Stimulated activated CD4-positive, alpha-beta T cell treated with anti-CD3 and anti-CD28 coated beads, Interleukin-4, amount 100 ng/mL, for 4 hours (primary cell): ENCODE data around the gene ZNF48.
"Not testable (repeated sequence)": the region's sequence is repeated elsewhere in the genome, so short reads cannot be mapped to it uniquely, and the experiment has no call there.

Experiments
- DNase-seq, 2 experiments: peaks; one replicate each; pipeline ENCODE4 v3.0.0-alpha.2; 2020

The ZNF48 gene

GRCh38 chr16:30378236-30379157 is 16.7 kb upstream of the ZNF48 start:
- DNase-seq = peak; percentile 98 to 99

- no peak for DNase-seq
Measured at GRCh38 chr16:30379158-30379783, 15.9 kb upstream of the ZNF48 start.

- no peak for DNase-seq
Measured at GRCh38 chr16:30380072-30380802, 15.0 kb upstream of the ZNF48 start.

- DNase-seq = no peak
Measured at GRCh38 chr16:30380803-30381208, 14.4 kb upstream of the ZNF48 start.

- peak in 1 of 2 experiments; percentile 33 for DNase-seq
Measured at GRCh38 chr16:30381291-30382041, 13.8 kb upstream of the ZNF48 start.

- peak; percentile 66 to 71 for DNase-seq
Measured at GRCh38 chr16:30382111-30382881, 12.9 kb upstream of the ZNF48 start, which contains the start of gene SEPTIN1. Gene SEPTIN1 (minus strand): TSS chr16:30382561. CDS start chr16:30382542, 19 bp downstream.

GRCh38 chr16:30383521-30383920 is 11.7 kb upstream of the ZNF48 start:
- no peak for DNase-seq

- DNase-seq = no peak
Measured at GRCh38 chr16:30394592-30395154, 547 bp upstream of the ZNF48 start.

- DNase-seq = no peak
Measured at GRCh38 chr16:30395992-30396585, 869 bp downstream of the ZNF48 start.

- not testable (repeated sequence) for DNase-seq
Measured at GRCh38 chr16:30396627-30397026, 1.4 kb downstream of the ZNF48 start.

GRCh38 chr16:30397056-30397455 is 1.8 kb downstream of the ZNF48 start:
- DNase-seq = no peak

- DNase-seq = no peak
Measured at GRCh38 chr16:30397776-30398660, 2.8 kb downstream of the ZNF48 start.

- no peak for DNase-seq
Measured at GRCh38 chr16:30398661-30399434, 3.6 kb downstream of the ZNF48 start.

GRCh38 chr16:30399435-30400186 is 4.4 kb downstream of the ZNF48 start:
- DNase-seq = no peak

- no peak for DNase-seq
Measured at GRCh38 chr16:30401768-30402425, 6.7 kb downstream of the ZNF48 start.

- DNase-seq = no peak
Measured at GRCh38 chr16:30406795-30407101, 11.5 kb downstream of the ZNF48 start.

- DNase-seq = peak; percentile 88 to 96
Measured at GRCh38 chr16:30407102-30407803, 12.0 kb downstream of the ZNF48 start, which contains the start of gene ZNF771. Gene ZNF771 (plus strand): TSS chr16:30407606. CDS start chr16:30408054, 448 bp downstream.
